Chondrocyte (in vitro differentiated cells): ENCODE measurements around the gene PDCD2L. TPM values are rescaled to one million over a fixed set of nuclear protein-coding genes. Genes with fewer than 3 reads are reported as not detected.
A peak's percentile ranks its signal among the peaks of the same experiment; 100 is the strongest.

Experiments used
- DNase-seq: peaks from one replicate; pipeline ENCODE4 v3.0.0; 2021; ENCODE audit warnings: mixed read lengths, low spot score
- H3K27ac Mint-ChIP-seq: one replicate; pipeline ENCODE4 v1.8.0; 2021; ENCODE audit warnings: mild to moderate bottlenecking, moderate library complexity, mixed read lengths; ENCODE audit not compliant: unreplicated experiment
- H3K27me3 Mint-ChIP-seq: 2 replicates; pipeline ENCODE4 v1.8.0; 2021; ENCODE audit warnings: low read depth, mixed read lengths
- H3K36me3 Mint-ChIP-seq: 2 replicates; pipeline ENCODE4 v1.8.0; 2021; ENCODE audit warnings: low read depth, mixed read lengths
- H3K4me1 Mint-ChIP-seq: 2 replicates; pipeline ENCODE4 v1.8.0; 2021; ENCODE audit warnings: low read depth, mild to moderate bottlenecking, mixed read lengths
- H3K4me3 Mint-ChIP-seq: one replicate; pipeline ENCODE4 v1.8.0; 2021; ENCODE audit warnings: mild to moderate bottlenecking, moderate library complexity, mixed read lengths; ENCODE audit not compliant: unreplicated experiment
- H3K9me3 Mint-ChIP-seq: 2 replicates; pipeline ENCODE4 v1.8.0; 2021; ENCODE audit warnings: low read depth, mixed read lengths
- total RNA-seq: library from RNA; stranded (reverse); gene quantifications from 3 replicates; pipeline ENCODE4 v1.2.1, GENCODE V29; 2021
- TF ChIP-seq, protein P1 (sequence below): fragments of 200-600 bp; sonication (generic); IDR thresholded peaks from 2 replicates; pipeline ENCODE4 v1.5.0; 2021; ENCODE audit warnings: antibody characterized with exemption, mild to moderate bottlenecking, moderate library complexity

Gene PDCD2L
- total RNA-seq, 1 donor from 2014 or later, result 8.6 TPM

- H3K27ac Mint-ChIP-seq, result peak overlapping the region; percentile 99
- H3K9me3 Mint-ChIP-seq, result no peaks in the 10 kb centered on the region
- H3K4me3 Mint-ChIP-seq, result no peak overlapping the region
- no peaks in the 10 kb centered on the region for H3K27me3 Mint-ChIP-seq
- H3K36me3 Mint-ChIP-seq, result peaks cover 16% of the 10 kb centered on the region
- H3K4me1 Mint-ChIP-seq, result peaks cover 76% of the 10 kb centered on the region
- no peak for DNase-seq
- TF ChIP-seq, protein P1, sequence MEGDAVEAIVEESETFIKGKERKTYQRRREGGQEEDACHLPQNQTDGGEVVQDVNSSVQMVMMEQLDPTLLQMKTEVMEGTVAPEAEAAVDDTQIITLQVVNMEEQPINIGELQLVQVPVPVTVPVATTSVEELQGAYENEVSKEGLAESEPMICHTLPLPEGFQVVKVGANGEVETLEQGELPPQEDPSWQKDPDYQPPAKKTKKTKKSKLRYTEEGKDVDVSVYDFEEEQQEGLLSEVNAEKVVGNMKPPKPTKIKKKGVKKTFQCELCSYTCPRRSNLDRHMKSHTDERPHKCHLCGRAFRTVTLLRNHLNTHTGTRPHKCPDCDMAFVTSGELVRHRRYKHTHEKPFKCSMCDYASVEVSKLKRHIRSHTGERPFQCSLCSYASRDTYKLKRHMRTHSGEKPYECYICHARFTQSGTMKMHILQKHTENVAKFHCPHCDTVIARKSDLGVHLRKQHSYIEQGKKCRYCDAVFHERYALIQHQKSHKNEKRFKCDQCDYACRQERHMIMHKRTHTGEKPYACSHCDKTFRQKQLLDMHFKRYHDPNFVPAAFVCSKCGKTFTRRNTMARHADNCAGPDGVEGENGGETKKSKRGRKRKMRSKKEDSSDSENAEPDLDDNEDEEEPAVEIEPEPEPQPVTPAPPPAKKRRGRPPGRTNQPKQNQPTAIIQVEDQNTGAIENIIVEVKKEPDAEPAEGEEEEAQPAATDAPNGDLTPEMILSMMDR, result no peak
Measured at GRCh38 chr19:34431681-34432402, 27.6 kb downstream of the PDCD2L start.

DNA sequence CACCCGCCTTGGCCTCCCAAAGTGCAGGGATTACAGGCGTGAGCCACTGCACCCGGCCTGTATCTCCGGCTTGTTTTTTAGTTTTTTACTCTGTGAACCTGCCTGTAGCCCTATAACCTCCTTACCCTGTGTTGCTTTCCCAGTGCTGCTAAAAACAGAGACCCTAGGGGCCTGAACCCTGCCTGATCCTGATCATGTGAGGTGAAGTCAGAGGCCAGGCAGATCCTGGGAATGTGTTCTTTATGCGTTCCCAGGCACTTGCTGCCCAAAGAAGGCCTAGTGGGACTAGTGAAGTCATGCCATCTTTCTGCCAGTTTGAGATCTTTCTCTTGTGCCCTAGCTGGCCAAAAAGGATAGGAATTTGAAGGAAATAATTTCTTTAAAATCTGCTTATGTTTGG, 28.6 kb downstream of the PDCD2L start:
- H3K36me3 Mint-ChIP-seq, result peaks cover 16% of the 10 kb centered on the region
- no peak for DNase-seq
- H3K27me3 Mint-ChIP-seq, result no peaks in the 10 kb centered on the region
- TF ChIP-seq, protein P1, result peak; percentile 6
- H3K4me3 Mint-ChIP-seq, result peak overlapping the region; percentile 51
- peaks cover 77% of the 10 kb centered on the region for H3K4me1 Mint-ChIP-seq
- peak overlapping the region; percentile 99 for H3K27ac Mint-ChIP-seq
- no peaks in the 10 kb centered on the region for H3K9me3 Mint-ChIP-seq

- H3K27me3 Mint-ChIP-seq, result no peaks in the 10 kb centered on the region
- H3K4me1 Mint-ChIP-seq, result peaks cover 47% of the 10 kb centered on the region
- no peak overlapping the region for H3K4me3 Mint-ChIP-seq
- peak overlapping the region; percentile 87 for H3K27ac Mint-ChIP-seq
- no peaks in the 10 kb centered on the region for H3K9me3 Mint-ChIP-seq
- TF ChIP-seq, protein P1, result no peak
- H3K36me3 Mint-ChIP-seq, result peaks cover 27% of the 10 kb centered on the region
- DNase-seq, result no peak
Measured at GRCh38 chr19:34436716-34437115, 32.5 kb downstream of the PDCD2L start.

GRCh38 chr19:34448191-34448590, 44.0 kb downstream of the PDCD2L start:
- no peaks in the 10 kb centered on the region for H3K9me3 Mint-ChIP-seq
- DNase-seq, result no peak
- H3K4me3 Mint-ChIP-seq, result no peak overlapping the region
- H3K36me3 Mint-ChIP-seq, result peaks cover 34% of the 10 kb centered on the region
- H3K4me1 Mint-ChIP-seq, result peaks cover 16% of the 10 kb centered on the region
- TF ChIP-seq, protein P1, result no peak
- H3K27me3 Mint-ChIP-seq, result no peaks in the 10 kb centered on the region
- no peak overlapping the region for H3K27ac Mint-ChIP-seq

- Mint-ChIP-seq H3K36me3 (peaks cover 22% of the 10 kb centered on the region), H3K27me3 (no peaks in the 10 kb centered on the region), H3K27ac (peak overlapping the region; percentile 83), H3K4me3 (no peak overlapping the region), H3K9me3 (no peaks in the 10 kb centered on the region), H3K4me1 (peaks cover 38% of the 10 kb centered on the region)
- TF ChIP-seq, protein P1, result no peak
- DNase-seq, result no peak
Measured at GRCh38 chr19:34452723-34453122, 48.5 kb downstream of the PDCD2L start.
